IMR-90 (cell line): ENCODE results near the gene LRPPRC.

Experiments
- BHLHE40 ChIP-seq: fragments of 150-350 bp; IDR thresholded peaks from 2 replicates; pipeline ENCODE4 v1.6.1; 2016; ENCODE audit warnings: mild to moderate bottlenecking, low read depth, low read length
- CEBPB ChIP-seq: IDR thresholded peaks from 2 replicates; pipeline ENCODE4 v1.6.1; 2012; ENCODE audit warnings: low read depth, low read length, improper control_type of control experiment
- CHD1 ChIP-seq: IDR thresholded peaks from 2 replicates; pipeline ENCODE4 v1.6.1; 2012; ENCODE audit warnings: low read depth, low read length, improper control_type of control experiment
- FOS ChIP-seq: fragments of 150-350 bp; IDR thresholded peaks from 2 replicates; pipeline ENCODE4 v1.6.1; 2016; ENCODE audit warnings: low read depth, low read length
- MAFK ChIP-seq: IDR thresholded peaks from 2 replicates; pipeline ENCODE4 v1.6.1; 2012; ENCODE audit warnings: low read depth, low read length, improper control_type of control experiment
- MAZ ChIP-seq: IDR thresholded peaks from 2 replicates; pipeline ENCODE4 v1.6.1; 2012; ENCODE audit warnings: low read depth, mild to moderate bottlenecking, low read length, improper control_type of control experiment, moderate library complexity, borderline replicate concordance
- NFE2L2 ChIP-seq: fragments of 150-350 bp; IDR thresholded peaks from 2 replicates; pipeline ENCODE4 v1.6.1; 2016; ENCODE audit warnings: low read depth, mild to moderate bottlenecking, low read length
- POLR2A ChIP-seq: IDR thresholded peaks from 2 replicates; pipeline ENCODE4 v1.6.1; 2012; ENCODE audit warnings: mild to moderate bottlenecking, low read depth, low read length
- RAD21 ChIP-seq: IDR thresholded peaks from 2 replicates; pipeline ENCODE4 v1.6.1; 2012; ENCODE audit warnings: low read length, improper control_type of control experiment
- RCOR1 ChIP-seq: IDR thresholded peaks from 2 replicates; pipeline ENCODE4 v1.6.1; 2012; ENCODE audit warnings: mild to moderate bottlenecking, low read length, improper control_type of control experiment; ENCODE audit not compliant: insufficient replicate concordance
- RFX5 ChIP-seq: IDR thresholded peaks from 2 replicates; pipeline ENCODE4 v1.8.0; 2012; ENCODE audit warnings: low read depth, mild to moderate bottlenecking, low read length, moderate library complexity
- SMC3 ChIP-seq: fragments of 150-350 bp; IDR thresholded peaks from 2 replicates; pipeline ENCODE4 v1.6.1; 2016; ENCODE audit warnings: low read depth, mild to moderate bottlenecking, antibody characterized with exemption, low read length, moderate library complexity
- TF ChIP-seq, protein P1 (sequence below): conservative IDR thresholded peaks from 2 replicates; pipeline ENCODE4 v1.5.1; 2012; ENCODE audit warnings: mild to moderate bottlenecking, low read depth, low read length, improper control_type of control experiment
- TF ChIP-seq, protein P2 (sequence below): fragments of 150-350 bp; IDR thresholded peaks from 2 replicates; pipeline ENCODE4 v1.6.1; 2016; ENCODE audit warnings: low read depth, mild to moderate bottlenecking, low read length, moderate library complexity, borderline replicate concordance

DNA sequence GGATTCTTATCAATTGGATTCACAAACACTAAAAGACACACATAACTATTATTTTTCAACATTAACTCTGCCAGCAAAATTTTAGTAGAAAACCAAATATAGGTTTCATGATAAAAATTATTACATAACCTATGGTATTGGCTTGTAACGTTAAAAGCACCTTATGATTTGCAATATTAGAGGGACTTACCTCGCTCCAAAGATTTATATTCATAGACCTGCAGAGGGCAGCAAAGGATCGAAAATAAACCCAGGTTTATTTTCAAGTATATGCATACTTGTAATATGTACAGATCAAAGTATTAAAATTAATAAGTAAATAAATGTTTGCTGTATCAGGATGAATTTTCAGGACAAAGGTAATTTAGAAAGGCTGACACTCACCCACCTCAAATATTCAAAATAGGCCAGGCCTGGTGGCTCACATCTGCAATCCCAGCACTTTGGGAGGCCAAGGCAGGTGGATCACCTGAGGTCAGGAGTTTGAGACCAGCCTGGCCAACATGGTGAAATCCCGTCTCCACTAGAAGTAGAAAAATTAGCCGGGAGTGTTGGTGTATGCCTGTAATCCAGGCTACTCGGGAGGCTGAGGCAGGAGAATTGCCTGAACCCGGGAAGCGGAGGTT, 45.3 kb downstream of the LRPPRC start:
- TF ChIP-seq, protein P1, sequence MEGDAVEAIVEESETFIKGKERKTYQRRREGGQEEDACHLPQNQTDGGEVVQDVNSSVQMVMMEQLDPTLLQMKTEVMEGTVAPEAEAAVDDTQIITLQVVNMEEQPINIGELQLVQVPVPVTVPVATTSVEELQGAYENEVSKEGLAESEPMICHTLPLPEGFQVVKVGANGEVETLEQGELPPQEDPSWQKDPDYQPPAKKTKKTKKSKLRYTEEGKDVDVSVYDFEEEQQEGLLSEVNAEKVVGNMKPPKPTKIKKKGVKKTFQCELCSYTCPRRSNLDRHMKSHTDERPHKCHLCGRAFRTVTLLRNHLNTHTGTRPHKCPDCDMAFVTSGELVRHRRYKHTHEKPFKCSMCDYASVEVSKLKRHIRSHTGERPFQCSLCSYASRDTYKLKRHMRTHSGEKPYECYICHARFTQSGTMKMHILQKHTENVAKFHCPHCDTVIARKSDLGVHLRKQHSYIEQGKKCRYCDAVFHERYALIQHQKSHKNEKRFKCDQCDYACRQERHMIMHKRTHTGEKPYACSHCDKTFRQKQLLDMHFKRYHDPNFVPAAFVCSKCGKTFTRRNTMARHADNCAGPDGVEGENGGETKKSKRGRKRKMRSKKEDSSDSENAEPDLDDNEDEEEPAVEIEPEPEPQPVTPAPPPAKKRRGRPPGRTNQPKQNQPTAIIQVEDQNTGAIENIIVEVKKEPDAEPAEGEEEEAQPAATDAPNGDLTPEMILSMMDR: peak; percentile 45
- TF ChIP-seq MAZ: no peak
- no peak for TF ChIP-seq SMC3
- no peak for TF ChIP-seq POLR2A
- TF ChIP-seq RAD21: no peak
- TF ChIP-seq, protein P2, sequence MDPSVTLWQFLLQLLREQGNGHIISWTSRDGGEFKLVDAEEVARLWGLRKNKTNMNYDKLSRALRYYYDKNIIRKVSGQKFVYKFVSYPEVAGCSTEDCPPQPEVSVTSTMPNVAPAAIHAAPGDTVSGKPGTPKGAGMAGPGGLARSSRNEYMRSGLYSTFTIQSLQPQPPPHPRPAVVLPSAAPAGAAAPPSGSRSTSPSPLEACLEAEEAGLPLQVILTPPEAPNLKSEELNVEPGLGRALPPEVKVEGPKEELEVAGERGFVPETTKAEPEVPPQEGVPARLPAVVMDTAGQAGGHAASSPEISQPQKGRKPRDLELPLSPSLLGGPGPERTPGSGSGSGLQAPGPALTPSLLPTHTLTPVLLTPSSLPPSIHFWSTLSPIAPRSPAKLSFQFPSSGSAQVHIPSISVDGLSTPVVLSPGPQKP: no peak
- no peak for TF ChIP-seq RCOR1
- TF ChIP-seq FOS: no peak
- no peak for TF ChIP-seq MAFK
- no peak for TF ChIP-seq BHLHE40
- no peak for TF ChIP-seq CEBPB
- no peak for TF ChIP-seq CHD1
- TF ChIP-seq RFX5: no peak
- TF ChIP-seq NFE2L2: no peak
